Vagina (tissue), 2 donors: ENCODE data around the gene RIT2. TPM values are rescaled to one million over a fixed set of nuclear protein-coding genes. Genes with fewer than 3 reads are reported as not detected.

Experiments used
- DNase-seq, 2 donors: peaks; one replicate each; pipeline ENCODE4 v3.0.0-alpha.2; 2017; ENCODE audit errors: extremely low spot score in 2 of 2
- H3K27ac ChIP-seq: fragments of 200-600 bp; sonication (generic); one replicate; pipeline ENCODE4 v1.5.1; 2019
- H3K27me3 ChIP-seq: fragments of 200-600 bp; sonication (generic); one replicate; pipeline ENCODE4 v1.5.1; 2019
- H3K36me3 ChIP-seq, 2 donors: fragments of 200-600 bp; sonication (generic); one replicate each; pipeline ENCODE4 v1.5.1; 2017 to 2019
- H3K4me1 ChIP-seq: fragments of 200-600 bp; sonication (generic); one replicate; pipeline ENCODE4 v1.5.1; 2019
- H3K4me3 ChIP-seq, 2 donors: fragments of 200-600 bp; sonication (generic); 1 replicate in 1 of 2; 2 replicates in 1 of 2; pipeline ENCODE4 v1.5.1; 2016 to 2019
- H3K9me3 ChIP-seq: fragments of 200-600 bp; sonication (generic); one replicate; pipeline ENCODE4 v1.5.1; 2019
- CTCF ChIP-seq, 3 experiments: fragments of 450-650 bp in 2 of 3; fragments of 200-600 bp in 1 of 3; sonication (generic) in 1 of 3; IDR thresholded peaks; one replicate each; pipeline ENCODE4 v1.5.1; 2017 to 2019; ENCODE audit warnings: antibody characterized with exemption in 3 of 3, mild to moderate bottlenecking in 2 of 3, moderate library complexity in 2 of 3
- POLR2A ChIP-seq, 2 donors: fragments of 450-650 bp; IDR thresholded peaks; one replicate each; pipeline ENCODE4 v1.6.1; 2017; ENCODE audit warnings: antibody characterized with exemption in 2 of 2, mild to moderate bottlenecking in 2 of 2, moderate library complexity in 2 of 2
- POLR2AphosphoS5 ChIP-seq, 2 donors: sonication (generic); formaldehyde crosslinking; IDR thresholded peaks; one replicate each; pipeline ENCODE4 v1.9.0; 2017; ENCODE audit warnings: antibody characterized with exemption in 2 of 2, mild to moderate bottlenecking in 2 of 2, low read depth in 1 of 2; ENCODE audit not compliant: insufficient read depth in 1 of 2
- intact Hi-C: fragments of 100-400 bp; cut with DNase I; formaldehyde crosslinking; loops from one replicate; pipeline ENCODE4 v1.15.1; 2023
- total RNA-seq: library from RNA; depleted of rRNA; stranded (reverse); fragments of >200 nt; gene quantifications from one replicate; pipeline ENCODE4 v1.2.3, GENCODE V29; 2016

RIT2 gene
- total RNA-seq, 1 donor from 2014 or later, result not detected

GRCh38 chr18:42954887-42955286, 160.6 kb downstream of the RIT2 start:
- TF ChIP-seq POLR2A (IDR thresholded peaks at IDR 0.05), result no peak
- no peak for TF ChIP-seq CTCF (IDR thresholded peaks at IDR 0.05)
- TF ChIP-seq POLR2AphosphoS5 (IDR thresholded peaks at IDR 0.05; ENCODE audit: insufficient read depth in 1 of 2, low read depth in 1 of 2), result no peak
- intact Hi-C loops, result no loop called here
- Histone ChIP-seq H3K9me3 (no peaks in the 10 kb centered on the region), H3K4me1 (no peaks in the 10 kb centered on the region), H3K36me3 (no peaks in the 10 kb centered on the region), H3K27ac (no peak overlapping the region), H3K27me3 (no peaks in the 10 kb centered on the region), H3K4me3 (no peak overlapping the region)
- no peak for DNase-seq

- Histone ChIP-seq H3K36me3 (no peaks in the 10 kb centered on the region), H3K9me3 (no peaks in the 10 kb centered on the region), H3K27ac (no peak overlapping the region), H3K27me3 (no peaks in the 10 kb centered on the region), H3K4me3 (no peak overlapping the region), H3K4me1 (no peaks in the 10 kb centered on the region)
- intact Hi-C loops, result no loop called here
- DNase-seq, result no peak
- TF ChIP-seq CTCF (IDR thresholded peaks at IDR 0.05) (no peak), POLR2A (IDR thresholded peaks at IDR 0.05) (no peak), POLR2AphosphoS5 (IDR thresholded peaks at IDR 0.05; ENCODE audit: insufficient read depth in 1 of 2, low read depth in 1 of 2) (no peak)
These were observed 162.2 kb downstream of the RIT2 start for GRCh38 chr18:42953306-42953705.

GRCh38 chr18:42950732-42951131, 164.8 kb downstream of the RIT2 start:
- intact Hi-C loops, result no loop called here
- H3K4me3 ChIP-seq, result no peak overlapping the region
- H3K36me3 ChIP-seq, result no peaks in the 10 kb centered on the region
- H3K9me3 ChIP-seq, result no peaks in the 10 kb centered on the region
- TF ChIP-seq POLR2AphosphoS5 (IDR thresholded peaks at IDR 0.05; ENCODE audit: insufficient read depth in 1 of 2, low read depth in 1 of 2) (no peak), CTCF (IDR thresholded peaks at IDR 0.05) (no peak), POLR2A (IDR thresholded peaks at IDR 0.05) (no peak)
- no peak for DNase-seq
- no peaks in the 10 kb centered on the region for H3K4me1 ChIP-seq
- H3K27me3 ChIP-seq, result no peaks in the 10 kb centered on the region
- no peak overlapping the region for H3K27ac ChIP-seq

- Histone ChIP-seq H3K4me1 (no peaks in the 10 kb centered on the region), H3K27ac (no peak overlapping the region), H3K9me3 (no peaks in the 10 kb centered on the region), H3K36me3 (no peaks in the 10 kb centered on the region), H3K4me3 (no peak overlapping the region), H3K27me3 (no peaks in the 10 kb centered on the region)
- intact Hi-C loops, result no loop called here
- no peak for DNase-seq
- TF ChIP-seq POLR2A (IDR thresholded peaks at IDR 0.05) (no peak), CTCF (IDR thresholded peaks at IDR 0.05) (no peak), POLR2AphosphoS5 (IDR thresholded peaks at IDR 0.05; ENCODE audit: insufficient read depth in 1 of 2, low read depth in 1 of 2) (no peak)
These were observed 166.7 kb downstream of the RIT2 start for GRCh38 chr18:42948831-42949230.

- no peaks in the 10 kb centered on the region for H3K36me3 ChIP-seq
These were observed 173.6 kb downstream of the RIT2 start for GRCh38 chr18:42941860-42942259.

More at GRCh38 chr18:42941860-42942259, 173.6 kb downstream of the RIT2 start:
- Histone ChIP-seq H3K27me3 (no peaks in the 10 kb centered on the region), H3K27ac (no peak overlapping the region), H3K4me1 (no peaks in the 10 kb centered on the region), H3K9me3 (no peaks in the 10 kb centered on the region), H3K4me3 (no peak overlapping the region)
- intact Hi-C loops, result no loop called here
- TF ChIP-seq POLR2AphosphoS5 (IDR thresholded peaks at IDR 0.05; ENCODE audit: insufficient read depth in 1 of 2, low read depth in 1 of 2), result no peak
- no peak for TF ChIP-seq CTCF (IDR thresholded peaks at IDR 0.05)
- no peak for TF ChIP-seq POLR2A (IDR thresholded peaks at IDR 0.05)
- DNase-seq, result no peak
